22Rv1 (cell line): ENCODE data around the gene GSG1L.

ENCODE experiments used
- CTCF ChIP-seq: fragments of 450-650 bp; IDR thresholded peaks from 2 replicates; pipeline ENCODE4 v1.5.1; 2017; ENCODE audit warnings: mild to moderate bottlenecking
- ZFX ChIP-seq: fragments of 450-650 bp; IDR thresholded peaks from 2 replicates; pipeline ENCODE4 v1.6.1; 2017; ENCODE audit warnings: antibody characterized with exemption, borderline replicate concordance

GRCh38 chr16:27999687-28000086 is 63.8 kb downstream of the GSG1L start:
- TF ChIP-seq CTCF (no peak), ZFX (no peak)
